Loucy (cell line): ENCODE results near the gene ANXA6.

Experiments
- EZH2phosphoT487 ChIP-seq: fragments of 200-600 bp; IDR thresholded peaks from 2 replicates; pipeline ENCODE4 v1.6.1; 2018; ENCODE audit warnings: antibody characterized with exemption, mild to moderate bottlenecking, moderate library complexity, borderline replicate concordance
- TF ChIP-seq, protein P1 (sequence below): fragments of 200-600 bp; sonication (generic); conservative IDR thresholded peaks from 2 replicates; pipeline ENCODE4 v1.5.1; 2014; ENCODE audit warnings: mild to moderate bottlenecking, antibody characterized with exemption, low read length

DNA sequence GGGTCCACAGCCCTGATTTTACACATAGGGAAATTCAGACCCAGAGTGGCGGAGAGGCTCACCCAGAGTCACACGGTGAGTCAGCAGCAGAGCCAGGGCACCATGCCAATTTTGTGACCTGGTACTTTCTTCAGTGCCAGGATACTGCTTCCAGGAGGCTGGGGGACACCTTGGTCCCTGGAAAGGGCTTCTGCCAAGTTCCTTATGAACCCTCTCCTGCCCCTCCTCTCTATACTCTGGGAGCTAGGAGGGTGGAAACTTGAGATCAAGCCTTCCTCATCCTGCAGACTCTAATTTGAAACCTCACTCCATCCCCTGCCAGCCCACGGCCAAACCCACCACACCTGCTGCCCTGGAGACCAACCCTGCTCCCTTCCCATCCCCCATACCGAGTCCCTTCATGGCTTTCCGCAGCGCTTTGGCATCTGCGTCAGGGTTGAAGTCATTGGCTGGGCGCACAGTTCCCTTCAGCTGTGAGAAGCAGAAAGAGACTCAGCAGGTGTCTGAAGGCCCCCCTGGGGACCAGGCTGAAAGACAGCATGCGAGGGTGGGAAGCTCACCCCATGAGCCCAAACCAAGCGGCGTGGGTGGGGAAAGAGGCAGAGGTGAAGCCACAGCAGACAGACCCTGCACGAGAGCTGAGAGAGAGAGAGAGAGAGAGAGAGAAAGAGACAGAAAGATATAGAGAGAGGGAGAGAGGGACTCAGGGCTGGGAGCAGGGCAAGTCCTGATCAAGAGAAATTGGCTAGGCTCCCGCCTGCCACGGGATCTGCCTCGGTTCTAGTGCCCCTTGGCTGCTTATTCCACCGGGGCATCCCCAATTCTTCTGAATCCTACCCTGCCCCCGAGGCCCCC, 33.5 kb downstream of the ANXA6 start:
- TF ChIP-seq, protein P1, sequence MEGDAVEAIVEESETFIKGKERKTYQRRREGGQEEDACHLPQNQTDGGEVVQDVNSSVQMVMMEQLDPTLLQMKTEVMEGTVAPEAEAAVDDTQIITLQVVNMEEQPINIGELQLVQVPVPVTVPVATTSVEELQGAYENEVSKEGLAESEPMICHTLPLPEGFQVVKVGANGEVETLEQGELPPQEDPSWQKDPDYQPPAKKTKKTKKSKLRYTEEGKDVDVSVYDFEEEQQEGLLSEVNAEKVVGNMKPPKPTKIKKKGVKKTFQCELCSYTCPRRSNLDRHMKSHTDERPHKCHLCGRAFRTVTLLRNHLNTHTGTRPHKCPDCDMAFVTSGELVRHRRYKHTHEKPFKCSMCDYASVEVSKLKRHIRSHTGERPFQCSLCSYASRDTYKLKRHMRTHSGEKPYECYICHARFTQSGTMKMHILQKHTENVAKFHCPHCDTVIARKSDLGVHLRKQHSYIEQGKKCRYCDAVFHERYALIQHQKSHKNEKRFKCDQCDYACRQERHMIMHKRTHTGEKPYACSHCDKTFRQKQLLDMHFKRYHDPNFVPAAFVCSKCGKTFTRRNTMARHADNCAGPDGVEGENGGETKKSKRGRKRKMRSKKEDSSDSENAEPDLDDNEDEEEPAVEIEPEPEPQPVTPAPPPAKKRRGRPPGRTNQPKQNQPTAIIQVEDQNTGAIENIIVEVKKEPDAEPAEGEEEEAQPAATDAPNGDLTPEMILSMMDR: no peak
- TF ChIP-seq EZH2phosphoT487: no peak
